Measurements from ENCODE around the gene CDIP1.

Gene CDIP1

DNA sequence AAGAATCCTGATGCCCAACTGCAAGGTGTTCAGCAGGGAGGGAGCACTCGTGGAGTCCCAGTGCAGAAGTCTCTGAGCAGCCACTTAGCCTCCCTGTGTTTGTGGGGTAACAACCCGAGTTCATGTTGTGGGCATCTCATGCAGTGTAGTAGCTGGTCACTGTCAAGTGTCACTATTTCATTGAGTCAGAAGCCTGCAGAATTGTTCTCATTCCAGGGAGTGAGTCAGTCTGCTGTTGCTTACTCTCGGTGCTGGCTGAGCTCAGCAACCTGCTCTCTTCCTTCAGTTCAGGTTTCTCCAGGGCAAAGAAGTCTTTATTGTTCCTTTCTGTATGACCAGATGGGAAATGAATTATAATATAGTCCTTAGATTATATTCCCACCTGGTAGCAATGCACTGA lies 38.3 kb downstream of the CDIP1 start:
- Histone ChIP-seq H3F3A (ENCODE audit: control insufficient read depth, insufficient read depth) (peaks cover 8% of the 10 kb centered on the region; the same call in 1 of the 2 replicates), H3K9me2 (replicated peaks; ENCODE audit: control insufficient read depth, low read length) (no peaks in the 10 kb centered on the region), H3K79me2 (ENCODE audit: control insufficient read depth, low read length) (peaks cover 78% of the 10 kb centered on the region), H3K36me3 (ENCODE audit: control insufficient read depth, low read length) (peaks cover 18% of the 10 kb centered on the region; the same call in 1 of the 2 replicates), H3K4me3 (ENCODE audit: low read length) (no peak overlapping the region), H4K20me1 (ENCODE audit: control insufficient read depth, insufficient read depth, low read depth, low read length) (peaks cover 8% of the 10 kb centered on the region; the same call in 1 of the 2 replicates), H3K4me2 (ENCODE audit: low read length) (no peak overlapping the region), H3K4me1 (ENCODE audit: control insufficient read depth, low read length) (peaks cover 7% of the 10 kb centered on the region), H3K27me3 (ENCODE audit: control insufficient read depth, low read length) (no peaks in the 10 kb centered on the region), H3K27ac (ENCODE audit: low read depth, low read length) (no peak overlapping the region), H3K9me3 (ENCODE audit: control insufficient read depth, insufficient read depth, low read length) (no peaks in the 10 kb centered on the region)
- TF ChIP-seq EZH2phosphoT487 (IDR thresholded peaks at IDR 0.05; ENCODE audit: borderline replicate concordance, low read length) = no peak
- TF ChIP-seq CTCF (IDR thresholded peaks at IDR 0.05; ENCODE audit: low read depth, low read length, poor library complexity, severe bottlenecking) = no peak

DNA sequence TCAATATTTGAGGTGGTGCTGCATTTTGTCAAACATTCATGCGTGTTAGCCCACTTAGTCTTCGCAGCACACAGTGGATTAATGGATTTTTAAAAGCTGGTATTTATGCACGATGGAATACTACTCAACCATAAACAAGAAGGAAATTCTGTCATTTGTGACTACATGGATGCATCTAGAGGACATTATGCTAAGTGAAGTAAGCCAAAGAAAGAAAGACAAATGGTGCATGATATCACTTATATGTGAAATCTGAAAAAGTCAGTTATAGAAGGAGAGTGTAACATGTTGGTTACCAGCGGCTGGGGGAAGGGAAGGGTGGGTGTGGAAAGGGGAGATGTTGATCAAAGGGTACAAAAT lies 39.4 kb downstream of the CDIP1 start:
- Histone ChIP-seq H3K4me1 (ENCODE audit: control insufficient read depth, low read length) (no peaks in the 10 kb centered on the region), H3K9me3 (ENCODE audit: control insufficient read depth, insufficient read depth, low read length) (no peaks in the 10 kb centered on the region), H3K27ac (ENCODE audit: low read depth, low read length) (no peak overlapping the region), H3K4me3 (ENCODE audit: low read length) (no peak overlapping the region), H3F3A (ENCODE audit: control insufficient read depth, insufficient read depth) (0 out of 2 replicates have a peak, but pooled peaks cover 3% of the 10 kb centered on the region), H3K4me2 (ENCODE audit: low read length) (no peak overlapping the region), H3K9me2 (replicated peaks; ENCODE audit: control insufficient read depth, low read length) (no peaks in the 10 kb centered on the region), H4K20me1 (ENCODE audit: control insufficient read depth, insufficient read depth, low read depth, low read length) (peaks cover 8% of the 10 kb centered on the region; the same call in 1 of the 2 replicates), H3K79me2 (ENCODE audit: control insufficient read depth, low read length) (peaks cover 86% of the 10 kb centered on the region), H3K27me3 (ENCODE audit: control insufficient read depth, low read length) (no peaks in the 10 kb centered on the region), H3K36me3 (ENCODE audit: control insufficient read depth, low read length) (peaks cover 18% of the 10 kb centered on the region; the same call in 1 of the 2 replicates)
- TF ChIP-seq EZH2phosphoT487 (IDR thresholded peaks at IDR 0.05; ENCODE audit: borderline replicate concordance, low read length) = no peak
- TF ChIP-seq CTCF (IDR thresholded peaks at IDR 0.05; ENCODE audit: low read depth, low read length, poor library complexity, severe bottlenecking) = no peak

DNA sequence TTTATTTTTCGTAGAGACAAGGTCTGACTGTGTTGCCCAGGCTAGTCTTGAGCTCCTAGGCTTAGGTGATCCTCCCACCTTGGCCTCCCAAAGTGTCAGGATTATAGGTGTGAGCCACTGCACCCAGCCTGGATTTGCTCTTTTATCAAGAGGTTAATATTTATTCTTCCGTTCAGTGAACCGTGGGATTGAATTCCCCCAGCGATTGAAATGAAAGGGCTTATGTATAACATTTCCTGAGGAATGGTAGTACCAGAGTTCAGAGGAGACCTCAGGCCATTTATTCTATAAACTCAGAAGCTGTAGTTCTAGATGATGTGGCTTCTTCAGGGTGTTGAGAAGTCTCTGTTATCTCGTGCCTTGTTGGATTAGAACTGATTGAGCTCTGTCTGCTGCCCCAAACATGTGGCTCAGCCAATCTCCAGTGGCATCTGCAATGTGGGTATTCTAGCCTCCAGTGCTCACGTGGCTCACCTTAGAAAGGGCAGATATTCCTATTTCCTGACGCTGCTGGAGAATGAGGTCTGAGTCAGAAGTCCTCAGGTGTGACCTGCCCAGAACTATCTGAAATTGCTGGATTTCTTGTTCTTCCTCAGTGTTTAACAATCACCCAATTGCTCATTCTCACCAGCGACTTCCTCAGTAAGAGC lies 39.9 kb downstream of the CDIP1 start:
- Histone ChIP-seq H3K4me1 (ENCODE audit: control insufficient read depth, low read length) (no peaks in the 10 kb centered on the region), H3K79me2 (ENCODE audit: control insufficient read depth, low read length) (peaks cover 82% of the 10 kb centered on the region), H4K20me1 (ENCODE audit: control insufficient read depth, insufficient read depth, low read depth, low read length) (peaks cover 8% of the 10 kb centered on the region; the same call in 1 of the 2 replicates), H3K9me3 (ENCODE audit: control insufficient read depth, insufficient read depth, low read length) (no peaks in the 10 kb centered on the region), H3K4me2 (ENCODE audit: low read length) (no peak overlapping the region), H3F3A (ENCODE audit: control insufficient read depth, insufficient read depth) (0 out of 2 replicates have a peak, but pooled peaks cover 3% of the 10 kb centered on the region), H3K36me3 (ENCODE audit: control insufficient read depth, low read length) (peaks cover 18% of the 10 kb centered on the region; the same call in 1 of the 2 replicates), H3K4me3 (ENCODE audit: low read length) (no peak overlapping the region), H3K27ac (ENCODE audit: low read depth, low read length) (no peak overlapping the region), H3K9me2 (replicated peaks; ENCODE audit: control insufficient read depth, low read length) (no peaks in the 10 kb centered on the region), H3K27me3 (ENCODE audit: control insufficient read depth, low read length) (no peaks in the 10 kb centered on the region)
- TF ChIP-seq CTCF (IDR thresholded peaks at IDR 0.05; ENCODE audit: low read depth, low read length, poor library complexity, severe bottlenecking) (no peak), EZH2phosphoT487 (IDR thresholded peaks at IDR 0.05; ENCODE audit: borderline replicate concordance, low read length) (no peak)

Measured in DOHH2 (cell line).